Endodermal cell (in vitro differentiated cells): ENCODE data around the gene EP300. TPM values are rescaled to one million over a fixed set of nuclear protein-coding genes. Genes with fewer than 3 reads are reported as not detected.
"Not testable (repeated sequence)": the region's sequence is repeated elsewhere in the genome, so short reads cannot be mapped to it uniquely, and the experiment has no call there.

Experiments used
- DNase-seq: peaks from one replicate; pipeline ENCODE4 v3.0.0-alpha.2; 2017
- H3K27ac ChIP-seq: 2 replicates; pipeline ENCODE4 v1.5.1; 2013; ENCODE audit warnings: mild to moderate bottlenecking, low read depth, low read length, moderate library complexity
- H3K27me3 ChIP-seq: 2 replicates; pipeline ENCODE4 v1.6.1; 2013; ENCODE audit warnings: mild to moderate bottlenecking, low read length, moderate library complexity; ENCODE audit not compliant: insufficient read depth, control insufficient read depth, poor library complexity, severe bottlenecking
- H3K36me3 ChIP-seq: 2 replicates; pipeline ENCODE4 v1.7.0; 2013; ENCODE audit warnings: mild to moderate bottlenecking, low read length, moderate library complexity; ENCODE audit not compliant: control insufficient read depth, insufficient read depth
- H3K4me1 ChIP-seq: one replicate; pipeline ENCODE4 v1.7.0; 2013; ENCODE audit warnings: low read length; ENCODE audit not compliant: control insufficient read depth, insufficient read depth
- H3K4me3 ChIP-seq: 2 replicates; pipeline ENCODE4 v1.5.1; 2013; ENCODE audit warnings: mild to moderate bottlenecking, low read length, moderate library complexity
- H3K9ac ChIP-seq: 2 replicates; pipeline ENCODE4 v1.6.1; 2013; ENCODE audit warnings: mild to moderate bottlenecking, low read length, moderate library complexity; ENCODE audit not compliant: poor library complexity, severe bottlenecking; ENCODE audit errors: extremely low read depth
- H3K9me3 ChIP-seq: 2 replicates; pipeline ENCODE4 v1.6.1; 2013; ENCODE audit warnings: mild to moderate bottlenecking, low read length, moderate library complexity; ENCODE audit not compliant: control insufficient read depth
- H3K27ac Mint-ChIP-seq: 2 replicates; pipeline ENCODE4 v1.8.0; 2020; ENCODE audit warnings: mixed read lengths
- H3K27me3 Mint-ChIP-seq: 2 replicates; pipeline ENCODE4 v1.8.0; 2021; ENCODE audit warnings: mild to moderate bottlenecking, mixed read lengths; ENCODE audit not compliant: insufficient read depth
- H3K36me3 Mint-ChIP-seq: 2 replicates; pipeline ENCODE4 v1.8.0; 2020; ENCODE audit warnings: low read depth, mixed read lengths
- H3K4me1 Mint-ChIP-seq: 2 replicates; pipeline ENCODE4 v1.8.0; 2020; ENCODE audit warnings: mixed read lengths
- H3K4me3 Mint-ChIP-seq: 2 replicates; pipeline ENCODE4 v1.8.0; 2020; ENCODE audit warnings: mild to moderate bottlenecking, moderate library complexity, mixed read lengths
- H3K9me3 Mint-ChIP-seq: 2 replicates; pipeline ENCODE4 v1.8.0; 2020; ENCODE audit warnings: mild to moderate bottlenecking, mixed read lengths
- WGBS, 2 experiments: methylation state at CpG; one replicate each; pipeline versions ENCODE4 v1.1.5 to v1.1.7; 2013; ENCODE audit warnings: missing lambda C conversion rate in 2 of 2, mixed read lengths in 1 of 2; ENCODE audit not compliant: insufficient coverage in 1 of 2, insufficient read length in 1 of 2; 5-methylcytosine and 5-hydroxymethylcytosine counted together
- total RNA-seq, 2 donors: library from RNA; stranded (reverse); fragmentation: NEBNext Ultra II Directional in 1 of 2; extraction: Animal tissue kit (Norgen Biotek cat#: 25700) in 1 of 2; gene quantifications; 2 replicates in 1 of 2; 3 replicates in 1 of 2; pipeline ENCODE4 v1.2.1, GENCODE V29; 2021
- TF ChIP-seq, protein P1 (sequence below): fragments of 200-600 bp; sonication (generic); conservative IDR thresholded peaks from 2 replicates; pipeline ENCODE4 v1.5.0; 2021; ENCODE audit warnings: antibody characterized with exemption, mild to moderate bottlenecking

EP300 gene
- total RNA-seq, 2 donors from 2014 or later = 95.5 to 130 TPM

DNA sequence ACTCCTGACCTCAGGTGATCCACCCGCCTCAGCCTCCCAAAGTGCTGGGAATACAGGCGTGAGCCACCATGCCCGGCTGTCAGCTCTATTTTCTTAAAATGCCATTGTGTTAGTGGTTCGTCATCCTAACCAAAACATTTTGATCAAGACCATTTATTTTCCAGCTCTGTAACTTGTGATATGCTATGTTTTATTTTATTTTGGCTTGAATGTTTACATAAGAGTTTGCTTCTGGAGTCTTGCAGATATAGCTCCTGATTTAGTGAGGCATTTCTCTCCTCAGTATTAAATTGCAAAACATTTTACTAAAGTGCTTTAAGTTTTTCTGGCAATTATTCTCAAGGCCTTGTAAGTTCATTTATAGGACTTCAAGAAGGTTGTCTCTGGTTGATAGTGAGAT is 4.4 kb downstream of the EP300 start:
- H3K9ac ChIP-seq = no peak overlapping the region
- peaks cover 24% of the 10 kb centered on the region for H3K36me3 ChIP-seq
- Mint-ChIP-seq H3K4me1 (peaks cover 26% of the 10 kb centered on the region), H3K4me3 (peak overlapping the region; percentile 96), H3K27me3 (no peaks in the 10 kb centered on the region), H3K36me3 (peaks cover 24% of the 10 kb centered on the region), H3K27ac (peak overlapping the region; percentile 26), H3K9me3 (no peaks in the 10 kb centered on the region)
- no peaks in the 10 kb centered on the region for H3K27me3 ChIP-seq
- H3K9me3 ChIP-seq = no peaks in the 10 kb centered on the region
- H3K4me3 ChIP-seq = peak overlapping the region; percentile 98
- TF ChIP-seq, protein P1, sequence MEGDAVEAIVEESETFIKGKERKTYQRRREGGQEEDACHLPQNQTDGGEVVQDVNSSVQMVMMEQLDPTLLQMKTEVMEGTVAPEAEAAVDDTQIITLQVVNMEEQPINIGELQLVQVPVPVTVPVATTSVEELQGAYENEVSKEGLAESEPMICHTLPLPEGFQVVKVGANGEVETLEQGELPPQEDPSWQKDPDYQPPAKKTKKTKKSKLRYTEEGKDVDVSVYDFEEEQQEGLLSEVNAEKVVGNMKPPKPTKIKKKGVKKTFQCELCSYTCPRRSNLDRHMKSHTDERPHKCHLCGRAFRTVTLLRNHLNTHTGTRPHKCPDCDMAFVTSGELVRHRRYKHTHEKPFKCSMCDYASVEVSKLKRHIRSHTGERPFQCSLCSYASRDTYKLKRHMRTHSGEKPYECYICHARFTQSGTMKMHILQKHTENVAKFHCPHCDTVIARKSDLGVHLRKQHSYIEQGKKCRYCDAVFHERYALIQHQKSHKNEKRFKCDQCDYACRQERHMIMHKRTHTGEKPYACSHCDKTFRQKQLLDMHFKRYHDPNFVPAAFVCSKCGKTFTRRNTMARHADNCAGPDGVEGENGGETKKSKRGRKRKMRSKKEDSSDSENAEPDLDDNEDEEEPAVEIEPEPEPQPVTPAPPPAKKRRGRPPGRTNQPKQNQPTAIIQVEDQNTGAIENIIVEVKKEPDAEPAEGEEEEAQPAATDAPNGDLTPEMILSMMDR = no peak
- DNase-seq = no peak
- H3K27ac ChIP-seq = no peak overlapping the region
- WGBS, 2 experiments = 93 to 100% methylated on average over 1 to 4 of the region's 4 CpGs
- no peaks in the 10 kb centered on the region for H3K4me1 ChIP-seq

DNA sequence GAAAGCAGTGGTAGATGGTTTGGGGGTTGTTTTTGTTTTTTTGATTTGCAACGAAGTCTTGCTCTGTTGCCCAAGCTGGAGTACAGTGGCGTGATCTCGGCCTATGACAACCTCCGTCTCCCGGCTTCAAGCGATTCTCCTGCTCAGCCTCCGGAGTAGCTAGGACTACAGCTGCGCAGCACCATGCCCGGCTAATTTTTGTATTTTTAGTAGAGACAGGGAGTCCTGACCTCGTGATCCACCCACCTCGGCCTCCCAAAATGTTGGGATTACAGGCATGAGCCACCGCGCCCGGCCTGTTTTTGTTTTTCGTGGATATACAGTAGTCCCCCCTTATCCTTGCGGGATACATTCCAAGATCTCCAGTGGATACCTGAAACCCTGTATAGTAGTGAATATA is 6.6 kb downstream of the EP300 start:
- Histone ChIP-seq H3K4me1 (no peaks in the 10 kb centered on the region), H3K4me3 (no peak overlapping the region), H3K27ac (no peak overlapping the region), H3K9ac (no peak overlapping the region), H3K27me3 (no peaks in the 10 kb centered on the region), H3K36me3 (peaks cover 31% of the 10 kb centered on the region), H3K9me3 (no peaks in the 10 kb centered on the region)
- no peak overlapping the region for H3K4me3 Mint-ChIP-seq
- no peaks in the 10 kb centered on the region for H3K9me3 Mint-ChIP-seq
- peaks cover 32% of the 10 kb centered on the region for H3K36me3 Mint-ChIP-seq
- no peak for DNase-seq
- 90 to 94% methylated on average over 12 to 15 of the region's 16 CpGs for WGBS, 2 experiments
- peaks cover 19% of the 10 kb centered on the region for H3K4me1 Mint-ChIP-seq
- TF ChIP-seq, protein P1 = no peak
- no peaks in the 10 kb centered on the region for H3K27me3 Mint-ChIP-seq
- no peak overlapping the region for H3K27ac Mint-ChIP-seq

DNA sequence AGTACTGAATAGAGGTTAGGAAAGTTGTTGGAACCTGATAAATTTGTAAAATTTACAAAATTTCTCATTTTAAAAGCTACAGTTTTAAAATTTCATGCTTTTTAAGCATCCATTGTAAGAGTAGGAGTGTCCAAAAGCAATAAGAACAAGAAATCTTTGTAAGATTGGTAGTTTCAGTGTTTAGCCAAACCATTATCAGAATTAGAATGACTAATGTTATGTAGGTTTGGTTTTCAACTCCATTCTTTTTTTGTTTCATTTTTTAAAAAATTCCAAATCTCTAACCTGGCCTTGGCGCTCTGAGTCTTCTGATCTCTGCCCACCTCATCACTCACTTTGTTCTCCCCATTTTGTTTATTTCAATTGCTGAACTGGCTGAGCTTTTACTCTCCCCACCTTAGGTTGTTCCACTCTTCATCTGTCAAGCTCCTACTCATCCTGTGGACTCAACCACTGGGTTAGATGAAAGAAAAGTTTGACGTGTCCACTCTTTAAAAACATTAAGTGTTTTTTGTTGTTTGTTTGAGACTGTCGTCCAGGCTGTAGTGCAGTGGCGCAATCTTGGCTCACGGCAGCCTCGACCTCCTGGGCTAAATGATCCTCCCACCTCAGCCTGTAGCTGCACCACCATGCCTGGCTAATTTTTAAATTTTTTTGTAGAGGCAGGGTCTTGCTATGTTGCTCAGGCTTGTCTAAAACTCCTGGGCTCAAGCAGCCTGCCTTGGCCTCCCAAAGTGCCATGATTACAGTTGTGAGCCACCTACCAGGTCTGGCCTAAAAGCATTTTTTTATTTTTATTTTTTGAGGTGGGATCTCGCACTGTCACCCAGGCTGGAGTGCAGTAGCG is 14.0 kb downstream of the EP300 start:
- 96 to 98% methylated on average over 8 of the region's 8 CpGs for WGBS, 2 experiments
- DNase-seq = no peak

DNA sequence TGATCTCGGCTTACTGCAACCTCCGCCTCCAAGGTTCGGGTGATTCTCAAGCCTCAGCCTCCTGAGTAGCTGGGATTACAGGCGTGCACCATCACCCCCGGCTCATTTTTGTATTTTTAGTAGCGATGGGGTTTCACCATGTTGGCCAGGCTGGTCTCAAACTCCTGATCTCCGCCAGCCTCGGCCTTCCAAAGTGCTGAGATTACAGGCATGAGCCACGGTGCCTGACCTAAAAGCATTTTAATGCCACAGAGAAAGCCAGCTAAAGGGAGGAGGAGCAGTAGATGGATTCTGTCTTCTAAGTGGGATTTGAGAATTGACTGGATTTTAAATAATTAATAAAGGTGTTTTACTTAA is 14.6 kb downstream of the EP300 start:
- 88 to 99% methylated on average over 9 of the region's 9 CpGs for WGBS, 2 experiments
- not testable (repeated sequence) for H3K9me3 Mint-ChIP-seq, H3K4me3 Mint-ChIP-seq, H3K9me3 ChIP-seq, H3K4me3 ChIP-seq, H3K4me1 ChIP-seq, H3K27ac Mint-ChIP-seq, H3K27me3 ChIP-seq, H3K9ac ChIP-seq, H3K4me1 Mint-ChIP-seq, DNase-seq, H3K27ac ChIP-seq, H3K27me3 Mint-ChIP-seq
- peaks cover 40% of the 10 kb centered on the region for H3K36me3 Mint-ChIP-seq
- peaks cover 42% of the 10 kb centered on the region for H3K36me3 ChIP-seq

More for the DNA sequence above, 14.0 kb downstream of the EP300 start:
- no peaks in the 10 kb centered on the region for H3K9me3 ChIP-seq
- TF ChIP-seq, protein P1 = no peak
- peak overlapping the region; percentile 3 for H3K27ac Mint-ChIP-seq
- H3K4me3 ChIP-seq = no peak overlapping the region
- H3K27ac ChIP-seq = no peak overlapping the region
- no peak overlapping the region for H3K4me3 Mint-ChIP-seq
- H3K27me3 Mint-ChIP-seq = no peaks in the 10 kb centered on the region
- no peaks in the 10 kb centered on the region for H3K27me3 ChIP-seq
- peaks cover 41% of the 10 kb centered on the region for H3K36me3 Mint-ChIP-seq
- no peaks in the 10 kb centered on the region for H3K9me3 Mint-ChIP-seq
- H3K9ac ChIP-seq = no peak overlapping the region
- no peaks in the 10 kb centered on the region for H3K4me1 Mint-ChIP-seq
- H3K4me1 ChIP-seq = no peaks in the 10 kb centered on the region
- peaks cover 44% of the 10 kb centered on the region for H3K36me3 ChIP-seq
